SK-N-SH treated with all-trans-retinoic acid at 6 μM for 48 hours (cell line): ENCODE results near the gene FAM131C.

Experiments
- ARNTL ChIP-seq: fragments of 450-650 bp; formaldehyde crosslinking; IDR thresholded peaks from 2 replicates; pipeline ENCODE4 v1.5.0; 2020; ENCODE audit warnings: low read depth, mild to moderate bottlenecking, moderate library complexity, borderline replicate concordance
- BACH2 ChIP-seq: fragments of 250-450 bp; sonication (Bioruptor Pico); IDR thresholded peaks from 2 replicates; pipeline ENCODE4 v1.9.0; 2021; ENCODE audit warnings: mild to moderate bottlenecking, borderline replicate concordance
- OSR1 ChIP-seq: fragments of 250-450 bp; sonication (Bioruptor Pico); IDR thresholded peaks from 2 replicates; pipeline ENCODE4 v1.8.0; 2022; ENCODE audit warnings: moderate library complexity, mild to moderate bottlenecking, inconsistent platforms
- PATZ1 ChIP-seq: fragments of 250-450 bp; sonication (Bioruptor Pico); IDR thresholded peaks from 2 replicates; pipeline ENCODE4 v1.8.0; 2020; ENCODE audit warnings: mild to moderate bottlenecking, moderate library complexity, borderline replicate concordance
- POU6F1 ChIP-seq: fragments of 250-450 bp; sonication (Bioruptor Pico); IDR thresholded peaks from 2 replicates; pipeline ENCODE4 v1.8.0; 2021; ENCODE audit warnings: low read depth, mild to moderate bottlenecking, moderate library complexity, borderline replicate concordance
- RARB ChIP-seq: fragments of 250-450 bp; sonication (Bioruptor Pico); IDR thresholded peaks from 2 replicates; pipeline ENCODE4 v1.8.0; 2021; ENCODE audit warnings: mild to moderate bottlenecking, moderate library complexity
- ZC3H10 ChIP-seq: fragments of 250-450 bp; sonication (Bioruptor Pico); IDR thresholded peaks from 2 replicates; pipeline ENCODE4 v1.5.1; 2021; ENCODE audit warnings: mild to moderate bottlenecking, moderate library complexity
- ZFP3 ChIP-seq: fragments of 250-450 bp; sonication (Bioruptor Pico); IDR thresholded peaks from 2 replicates; pipeline ENCODE4 v1.5.0; 2020; ENCODE audit warnings: mild to moderate bottlenecking, moderate library complexity
- ZFP30 ChIP-seq: fragments of 450-650 bp; formaldehyde crosslinking; IDR thresholded peaks from 2 replicates; pipeline ENCODE4 v1.5.0; 2022; ENCODE audit warnings: mild to moderate bottlenecking, moderate library complexity
- ZNF70 ChIP-seq: fragments of 450-650 bp; formaldehyde crosslinking; IDR thresholded peaks from 2 replicates; pipeline ENCODE4 v1.5.0; 2020; ENCODE audit warnings: mild to moderate bottlenecking, moderate library complexity

GRCh38 chr1:16119504-16119903, 46.1 kb upstream of the FAM131C start:
- TF ChIP-seq ZFP30 (CRISPR knock-in tag) = no peak
- no peak for TF ChIP-seq ARNTL (CRISPR knock-in tag)
- no peak for TF ChIP-seq BACH2 (CRISPR knock-in tag)
- TF ChIP-seq ZC3H10 (CRISPR knock-in tag) = no peak
- no peak for TF ChIP-seq ZFP3
- no peak for TF ChIP-seq POU6F1 (CRISPR knock-in tag)
- no peak for TF ChIP-seq OSR1 (CRISPR knock-in tag)
- no peak for TF ChIP-seq PATZ1 (CRISPR knock-in tag)
- TF ChIP-seq RARB (CRISPR knock-in tag) = no peak
- no peak for TF ChIP-seq ZNF70 (CRISPR knock-in tag)
